GM18505 (cell line): ENCODE data around the gene PLXNA4.
"Not testable (repeated sequence)": the region's sequence is repeated elsewhere in the genome, so short reads cannot be mapped to it uniquely, and the experiment has no call there.

Experiments used
- ATAC-seq: cut with Tn5 transposase; IDR thresholded peaks from one replicate; pipeline ENCODE4 v1.9.1; 2021; ENCODE audit not compliant: unreplicated experiment
- POLR2A ChIP-seq: IDR thresholded peaks from 4 replicates; pipeline ENCODE4 v1.6.1; 2011; ENCODE audit warnings: borderline replicate concordance; ENCODE audit not compliant: insufficient read depth, insufficient read length; ENCODE audit errors: extremely low read depth

Gene PLXNA4

GRCh38 chr7:132187391-132187790 is 388.9 kb downstream of the PLXNA4 start:
- no peak for ATAC-seq
- no peak for TF ChIP-seq POLR2A

GRCh38 chr7:132185150-132185549 is 391.1 kb downstream of the PLXNA4 start:
- no peak for TF ChIP-seq POLR2A
- ATAC-seq, result no peak

- no peak for ATAC-seq
- no peak for TF ChIP-seq POLR2A
These were observed 392.4 kb downstream of the PLXNA4 start for GRCh38 chr7:132183781-132184380.

- no peak for TF ChIP-seq POLR2A
- no peak for ATAC-seq
These were observed 393.3 kb downstream of the PLXNA4 start for GRCh38 chr7:132182992-132183391.

GRCh38 chr7:132181946-132182685 is 394.2 kb downstream of the PLXNA4 start:
- TF ChIP-seq POLR2A, result no peak
- no peak for ATAC-seq

- no peak for TF ChIP-seq POLR2A
- ATAC-seq, result no peak
These were observed 394.9 kb downstream of the PLXNA4 start for GRCh38 chr7:132181371-132181770.

GRCh38 chr7:132180481-132180880 is 395.8 kb downstream of the PLXNA4 start:
- ATAC-seq, result no peak

GRCh38 chr7:132179681-132180080 is 396.6 kb downstream of the PLXNA4 start:
- ATAC-seq, result no peak
- no peak for TF ChIP-seq POLR2A

More at GRCh38 chr7:132180481-132180880, 395.8 kb downstream of the PLXNA4 start:
- no peak for TF ChIP-seq POLR2A

- ATAC-seq, result no peak
These were observed 397.2 kb downstream of the PLXNA4 start for GRCh38 chr7:132179080-132179430.

GRCh38 chr7:132178402-132179079 is 397.7 kb downstream of the PLXNA4 start:
- not testable (repeated sequence) for ATAC-seq

More at GRCh38 chr7:132179080-132179430, 397.2 kb downstream of the PLXNA4 start:
- no peak for TF ChIP-seq POLR2A

GRCh38 chr7:132177708-132178401 is 398.4 kb downstream of the PLXNA4 start:
- ATAC-seq, result no peak
- TF ChIP-seq POLR2A, result no peak

- no peak for ATAC-seq
- no peak for TF ChIP-seq POLR2A
These were observed 399.6 kb downstream of the PLXNA4 start for GRCh38 chr7:132176719-132177118.

- ATAC-seq, result no peak
- no peak for TF ChIP-seq POLR2A
These were observed 405.1 kb downstream of the PLXNA4 start for GRCh38 chr7:132171130-132171576.

- no peak for TF ChIP-seq POLR2A
- no peak for ATAC-seq
These were observed 406.5 kb downstream of the PLXNA4 start for GRCh38 chr7:132169730-132170129.

- ATAC-seq, result no peak
These were observed 408.0 kb downstream of the PLXNA4 start for GRCh38 chr7:132168239-132168638.

GRCh38 chr7:132165695-132166094 is 410.6 kb downstream of the PLXNA4 start:
- not testable (repeated sequence) for ATAC-seq

More at GRCh38 chr7:132168239-132168638, 408.0 kb downstream of the PLXNA4 start:
- no peak for TF ChIP-seq POLR2A
